DMS 273 treated with DMSO at 0.1 percent for 48 hours (cell line): Measurements from ENCODE around the gene STK24.

ENCODE experiments used
- DNase-seq: peaks from one replicate; lab custom pipeline; 2025; lab: John Stamatoyannopoulos, UW

STK24 gene

DNA sequence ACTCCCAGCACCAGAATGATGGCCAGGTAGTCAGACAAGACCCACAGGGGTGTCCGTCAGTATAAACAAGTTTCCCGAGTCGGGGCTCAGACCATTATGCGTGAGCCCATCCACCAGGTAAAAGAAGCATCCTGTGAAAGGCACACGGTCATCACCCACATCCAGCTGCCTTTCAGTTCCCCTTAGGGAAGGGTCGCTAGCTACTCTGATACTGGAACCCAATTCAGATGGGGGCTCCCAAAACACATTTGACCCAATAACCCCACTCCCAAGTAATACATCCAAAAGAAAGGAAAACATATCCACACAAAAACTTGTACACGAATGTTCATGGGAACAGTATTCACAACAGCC, 66.8 kb downstream of the STK24 start:
- no peak for DNase-seq

GRCh38 chr13:98509271-98510155, 67.4 kb downstream of the STK24 start:
- no peak for DNase-seq

- DNase-seq: no peak
These were observed 68.2 kb downstream of the STK24 start for GRCh38 chr13:98508685-98509084.

- no peak for DNase-seq
These were observed 68.6 kb downstream of the STK24 start for GRCh38 chr13:98508280-98508679.

- DNase-seq: no peak
These were observed 69.6 kb downstream of the STK24 start for GRCh38 chr13:98507282-98507797.

DNA sequence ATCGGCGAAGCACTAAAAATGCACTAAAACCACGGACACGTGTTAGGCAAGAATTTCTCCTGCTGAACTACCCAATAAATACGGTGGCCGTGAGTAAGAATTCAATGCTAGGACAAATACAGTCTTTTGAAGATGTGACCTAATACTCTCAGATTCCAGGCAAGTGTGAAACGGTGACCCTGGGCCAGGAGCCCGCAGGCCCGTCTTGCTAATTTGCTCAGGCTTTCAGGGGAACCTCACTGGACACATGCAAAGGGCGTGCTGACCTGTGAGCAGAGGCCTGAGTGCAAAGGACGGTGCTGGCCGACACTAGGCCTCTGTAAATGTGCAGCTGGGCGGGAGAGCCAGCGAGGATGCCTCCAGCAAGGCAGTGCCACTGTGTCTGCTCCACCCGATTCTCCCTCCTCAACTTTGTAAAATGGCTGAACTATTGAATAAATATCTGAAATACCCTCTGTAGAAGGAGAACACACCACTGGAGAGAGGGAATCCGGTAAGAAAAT, 70.1 kb downstream of the STK24 start:
- no peak for DNase-seq

DNA sequence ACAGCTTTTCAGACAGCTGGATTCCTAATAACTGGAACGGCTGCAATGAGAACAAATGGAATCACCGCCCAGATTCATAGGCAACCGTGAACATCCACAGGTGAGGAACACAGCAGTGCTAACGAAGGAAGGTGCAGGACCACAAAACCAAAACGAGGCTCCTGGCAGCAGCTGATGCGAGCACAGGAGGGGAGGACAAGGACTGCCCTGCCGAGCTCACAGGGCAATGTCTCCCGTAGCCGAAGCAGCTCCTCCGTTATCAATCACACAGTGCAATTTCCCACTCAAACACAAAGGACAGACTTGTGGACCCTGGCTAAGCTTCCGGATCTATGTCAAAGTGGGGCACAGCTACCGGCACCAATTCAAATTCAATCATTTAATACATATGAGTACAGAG, 70.6 kb downstream of the STK24 start:
- DNase-seq: no peak

- DNase-seq: no peak
These were observed 71.7 kb downstream of the STK24 start for GRCh38 chr13:98505217-98505616.

GRCh38 chr13:98504371-98504963, 72.4 kb downstream of the STK24 start:
- no peak for DNase-seq

DNA sequence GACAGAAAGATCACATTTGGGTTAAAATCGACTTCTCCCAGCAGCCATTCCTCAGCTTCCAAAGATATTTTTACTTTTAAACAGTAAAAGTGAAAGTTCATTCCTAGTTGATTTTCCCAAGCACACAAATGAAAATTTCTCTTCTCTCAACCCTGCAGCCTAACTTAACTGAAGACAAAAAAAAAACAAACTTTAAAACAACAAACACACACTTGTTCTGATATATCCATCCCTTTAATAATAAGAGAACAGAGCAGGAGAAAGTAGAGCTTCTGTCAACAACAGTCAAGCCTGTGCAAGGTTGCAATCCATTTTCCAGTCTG, 72.9 kb downstream of the STK24 start:
- DNase-seq: no peak

GRCh38 chr13:98503175-98504028, 73.5 kb downstream of the STK24 start:
- DNase-seq: no peak

DNA sequence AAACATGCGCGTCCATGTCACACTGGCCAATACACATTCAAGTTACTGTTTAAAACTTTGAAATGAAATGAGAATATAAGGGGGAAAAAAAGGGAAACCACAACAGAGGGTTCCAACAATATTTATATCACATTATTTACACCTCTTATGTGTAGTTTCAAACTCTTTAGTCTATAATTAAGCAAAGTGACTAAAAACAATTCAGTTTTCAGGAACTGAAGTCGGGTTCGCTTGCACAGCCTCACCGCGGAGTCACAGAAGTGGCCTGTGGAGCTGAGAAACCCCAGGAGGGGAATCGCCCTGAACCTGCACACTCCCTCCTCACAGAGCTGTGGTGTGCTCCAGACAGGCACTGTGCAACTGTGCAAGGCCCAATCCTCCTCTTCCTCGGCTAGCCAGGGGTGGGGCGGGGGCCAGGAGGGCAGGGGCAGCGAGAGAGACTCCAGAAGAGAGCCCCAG, 75.9 kb downstream of the STK24 start:
- no peak for DNase-seq

- no peak for DNase-seq
These were observed 79.9 kb downstream of the STK24 start for GRCh38 chr13:98496966-98497365.

DNA sequence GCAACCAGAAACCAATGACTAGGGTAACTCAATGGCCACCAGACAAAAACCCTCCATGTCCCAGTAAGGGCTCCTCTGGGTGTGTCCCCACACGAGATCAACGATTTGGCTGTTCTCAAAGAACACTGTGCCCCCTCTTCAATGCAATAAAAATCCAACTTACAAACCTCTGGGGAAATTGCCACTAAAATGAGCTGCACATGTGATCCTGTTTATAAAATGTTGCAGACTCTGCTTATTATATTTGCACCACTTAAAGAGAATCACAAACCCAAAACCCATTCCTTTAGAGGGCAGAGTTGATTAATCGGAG, 80.5 kb downstream of the STK24 start:
- DNase-seq: no peak

- DNase-seq: no peak
These were observed 81.1 kb downstream of the STK24 start for GRCh38 chr13:98495627-98496478.

DNA sequence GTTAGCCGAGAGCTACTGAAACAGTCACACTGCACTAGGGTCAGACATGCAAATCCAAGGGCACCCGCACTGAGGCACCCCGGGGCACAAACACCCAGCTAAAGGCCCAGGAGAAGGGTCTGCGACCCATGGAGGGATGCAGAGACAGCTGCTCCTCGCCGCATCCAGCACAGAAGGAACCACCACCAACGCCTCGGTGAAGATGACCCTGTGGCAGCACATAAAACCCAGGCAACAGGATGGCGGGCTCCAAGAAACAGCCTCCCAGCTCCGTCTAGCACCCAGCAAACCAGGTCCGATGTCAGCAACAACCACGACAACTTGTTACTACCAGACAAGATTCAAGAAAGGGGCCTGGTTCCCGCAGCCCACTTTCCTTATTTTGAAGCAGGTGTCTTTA, 82.1 kb downstream of the STK24 start:
- no peak for DNase-seq

GRCh38 chr13:98493042-98493712, 83.7 kb downstream of the STK24 start:
- DNase-seq: no peak

GRCh38 chr13:98492335-98493041, 84.4 kb downstream of the STK24 start:
- DNase-seq: no peak

DNA sequence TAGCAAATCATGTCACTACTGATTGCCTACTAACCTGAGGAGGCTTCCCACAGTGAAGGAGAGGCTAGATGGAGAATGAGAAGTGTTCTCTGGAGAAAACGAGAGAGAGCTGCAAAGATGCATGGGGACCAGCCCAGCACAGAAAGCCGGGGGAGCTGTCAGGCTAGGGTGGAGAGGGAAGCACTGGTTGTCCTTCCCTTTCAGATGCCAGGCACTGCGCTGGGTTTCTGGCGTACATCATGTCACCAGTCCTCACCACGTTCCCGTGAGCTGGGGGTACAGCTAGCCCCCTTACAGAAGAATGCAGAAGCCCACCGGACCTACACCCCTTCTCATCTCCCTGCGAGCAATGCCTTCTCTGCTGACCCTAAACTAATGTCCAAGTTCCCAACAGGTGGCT, 86.0 kb downstream of the STK24 start:
- DNase-seq: no peak

GRCh38 chr13:98490195-98490836, 86.6 kb downstream of the STK24 start:
- DNase-seq: no peak
